ENCODE results near the gene FBXL15.

Gene FBXL15

DNA sequence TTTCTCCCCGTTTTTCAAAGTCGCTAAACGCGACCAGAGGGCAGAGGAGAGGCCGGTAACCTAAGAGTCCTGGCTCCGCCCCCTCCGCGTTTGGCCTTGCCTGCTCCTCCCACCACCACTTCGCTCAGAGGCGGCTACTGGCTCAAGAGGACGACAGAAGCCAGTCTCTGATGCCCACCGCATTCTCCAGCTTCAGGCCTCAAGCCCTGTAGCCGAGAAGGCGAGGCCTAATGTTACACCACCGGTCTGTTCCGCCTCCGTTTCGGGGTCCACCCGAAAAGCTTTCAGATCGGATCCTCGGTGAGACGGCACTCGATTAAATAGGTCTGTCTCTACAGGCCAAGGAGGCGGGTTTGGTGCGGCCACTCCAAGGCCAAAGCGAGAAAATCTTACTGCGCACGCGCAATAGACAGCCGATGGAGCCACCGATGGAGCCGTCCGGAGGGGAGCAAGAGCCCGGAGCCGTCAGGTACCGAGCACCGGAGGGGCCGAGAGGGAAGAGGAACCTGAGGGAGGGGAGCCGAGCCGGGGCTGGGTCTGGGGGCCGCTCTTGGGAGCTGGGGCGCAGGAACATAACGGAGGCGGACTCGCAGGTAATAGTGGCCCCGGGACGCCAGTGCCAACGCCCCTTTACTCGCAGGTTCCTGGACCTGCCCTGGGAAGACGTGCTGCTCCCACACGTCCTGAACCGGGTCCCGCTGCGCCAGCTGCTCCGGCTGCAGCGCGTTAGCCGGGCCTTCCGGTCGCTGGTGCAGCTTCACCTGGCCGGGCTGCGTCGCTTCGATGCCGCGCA lies at the start of gene FBXL15:
Gene FBXL15, plus strand, starts transcription at position 123 of the 793 bp plus-strand sequence. Its CDS starts 294 bp downstream, at position 417.
- DNase-seq, result peak; percentile 98

DNA sequence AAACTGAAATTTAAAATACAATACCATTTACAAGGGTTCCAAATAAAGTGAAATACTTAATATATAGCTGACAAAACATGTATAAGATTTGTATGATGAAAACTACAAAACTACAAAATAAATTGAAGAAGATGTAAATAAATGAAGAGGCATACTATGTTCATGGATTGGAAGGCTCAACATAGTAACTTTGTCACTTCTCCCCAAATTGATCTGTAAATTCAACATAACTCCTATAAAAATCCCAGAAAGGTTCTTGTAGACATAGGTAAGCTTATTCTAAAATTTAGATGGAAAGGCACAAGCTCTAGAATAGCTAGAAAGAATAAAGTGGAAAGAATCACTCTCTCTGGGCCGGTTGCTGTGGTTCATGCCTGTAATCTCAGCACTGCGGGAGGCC lies 49.3 kb upstream of the FBXL15 start:
- no peak for DNase-seq

GRCh38 chr10:102375250-102375649 lies 45.4 kb upstream of the FBXL15 start:
- no peak for DNase-seq

DNA sequence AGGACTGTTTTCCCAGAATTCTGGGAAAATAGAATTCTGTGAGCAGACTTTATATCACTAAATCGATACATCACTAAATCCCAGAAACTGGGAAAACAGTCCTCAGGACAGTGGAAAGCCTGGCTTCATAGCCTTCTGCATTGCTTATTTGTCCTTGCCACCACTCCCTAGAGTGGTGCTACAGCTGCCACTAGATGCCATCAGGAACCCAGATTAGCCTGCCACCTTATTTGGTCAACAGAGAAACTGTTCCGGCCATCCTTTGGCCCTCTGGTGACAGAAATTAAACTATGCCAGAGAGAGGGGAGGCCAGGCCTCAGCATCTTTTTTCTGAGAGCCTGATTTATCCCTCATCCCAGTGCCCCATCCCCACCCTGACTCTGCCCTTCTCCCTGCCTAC lies 44.8 kb upstream of the FBXL15 start:
- DNase-seq, result no peak

GRCh38 chr10:102376901-102377300 lies 43.7 kb upstream of the FBXL15 start:
- DNase-seq, result no peak

GRCh38 chr10:102379383-102379782 lies 41.3 kb upstream of the FBXL15 start:
- no peak for DNase-seq

- DNase-seq, result no peak
Measured at GRCh38 chr10:102381983-102382382, 38.7 kb upstream of the FBXL15 start.

DNA sequence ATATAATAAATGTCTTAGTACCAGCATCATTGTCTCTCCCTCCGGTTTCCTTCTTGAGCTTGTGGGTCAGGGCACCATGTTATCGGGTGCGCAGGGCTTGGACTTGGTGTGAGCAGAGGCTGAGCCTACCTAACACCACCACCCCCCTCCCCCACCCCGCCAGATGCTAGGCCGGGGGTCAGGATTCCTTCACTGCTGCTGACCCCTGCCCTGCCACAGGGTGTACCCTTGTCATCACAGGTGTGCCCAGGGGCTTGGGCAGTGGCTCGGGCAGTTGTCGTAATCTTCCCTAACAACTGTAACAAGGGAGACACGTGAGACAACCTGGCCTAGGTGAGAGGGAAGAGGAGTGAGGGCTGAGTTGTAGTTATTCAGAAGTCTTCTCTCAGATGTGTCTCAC lies 37.8 kb upstream of the FBXL15 start:
- DNase-seq, result no peak

DNA sequence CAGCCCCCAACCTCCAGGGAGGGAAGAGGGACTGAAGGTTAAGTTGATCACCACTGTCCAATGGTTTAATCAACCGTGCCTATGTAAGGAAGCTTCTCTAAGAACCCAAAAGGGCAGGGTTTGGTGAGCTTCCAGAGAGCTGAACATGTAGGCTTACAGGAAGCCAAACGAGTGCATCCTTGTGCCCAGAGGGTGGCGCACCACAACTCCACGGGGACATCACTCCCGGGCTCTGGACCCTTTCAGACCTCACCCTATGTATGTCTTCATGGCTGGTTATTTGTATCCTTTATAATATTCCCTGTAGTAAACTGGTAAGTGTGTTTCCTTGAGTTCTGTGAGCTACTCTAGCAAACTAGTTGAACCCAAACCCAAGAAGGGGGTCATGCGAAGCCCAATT lies 36.6 kb upstream of the FBXL15 start:
- no peak for DNase-seq

GRCh38 chr10:102384606-102385429 lies 35.8 kb upstream of the FBXL15 start:
- no peak for DNase-seq

DNA sequence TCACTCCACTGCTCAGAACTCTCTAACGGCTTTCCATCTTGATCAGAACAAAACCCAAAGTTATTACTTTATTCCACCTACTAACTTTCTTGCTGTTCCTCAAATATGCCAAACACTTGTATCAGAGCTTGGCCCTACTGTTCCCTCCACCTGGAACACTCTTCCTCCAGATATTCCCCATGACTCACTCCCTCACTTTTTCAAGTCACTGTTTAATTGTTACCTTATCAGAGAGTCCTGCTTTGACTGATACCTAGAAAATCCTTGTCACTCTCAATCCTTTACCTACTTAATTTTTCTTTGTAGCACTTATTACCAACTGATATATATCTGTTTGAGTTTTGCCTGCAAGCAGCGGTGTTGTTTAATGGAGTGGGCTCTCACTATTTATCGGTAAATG lies 30.7 kb upstream of the FBXL15 start:
- no peak for DNase-seq

- DNase-seq, result no peak
Measured at GRCh38 chr10:102392306-102392705, 28.3 kb upstream of the FBXL15 start.

DNA sequence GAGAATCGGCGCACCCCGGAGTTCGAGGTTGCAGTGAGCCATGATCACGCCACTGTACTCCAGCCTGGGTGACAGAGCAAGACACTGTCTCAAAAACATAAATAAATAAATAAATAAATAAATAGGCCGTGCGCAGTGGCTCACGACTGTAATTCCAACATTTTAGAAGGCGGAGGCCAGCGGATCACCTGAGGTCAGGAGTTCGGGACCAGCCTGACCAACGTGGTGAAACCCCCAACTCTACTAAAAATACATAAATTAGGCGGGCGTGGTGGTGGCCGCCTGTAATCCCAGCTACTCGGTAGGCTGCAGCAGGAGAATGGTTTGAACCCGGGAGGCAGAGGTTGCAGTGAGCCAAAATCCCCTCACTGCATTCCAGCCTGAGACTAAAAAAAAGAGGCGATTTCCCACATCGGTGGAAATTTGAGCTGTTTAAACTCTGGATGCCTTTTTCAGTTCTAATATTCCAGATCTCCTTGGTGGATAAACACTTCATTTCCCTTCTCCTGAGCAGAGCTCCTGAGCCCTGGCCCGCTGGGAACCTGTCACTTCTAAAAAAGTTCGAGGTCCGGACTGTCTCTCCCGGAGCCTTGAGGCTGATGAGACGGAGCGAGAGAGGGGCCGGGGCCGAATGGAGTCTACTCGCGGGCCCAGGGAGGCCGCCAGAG lies 27.1 kb upstream of the FBXL15 start:
- no peak for DNase-seq

GRCh38 chr10:102394079-102394800 lies 26.4 kb upstream of the FBXL15 start:
- peak; percentile 93 to 95 for DNase-seq

GRCh38 chr10:102394801-102395399 lies 25.7 kb upstream of the FBXL15 start:
- DNase-seq, result peak; percentile 62 to 70

DNA sequence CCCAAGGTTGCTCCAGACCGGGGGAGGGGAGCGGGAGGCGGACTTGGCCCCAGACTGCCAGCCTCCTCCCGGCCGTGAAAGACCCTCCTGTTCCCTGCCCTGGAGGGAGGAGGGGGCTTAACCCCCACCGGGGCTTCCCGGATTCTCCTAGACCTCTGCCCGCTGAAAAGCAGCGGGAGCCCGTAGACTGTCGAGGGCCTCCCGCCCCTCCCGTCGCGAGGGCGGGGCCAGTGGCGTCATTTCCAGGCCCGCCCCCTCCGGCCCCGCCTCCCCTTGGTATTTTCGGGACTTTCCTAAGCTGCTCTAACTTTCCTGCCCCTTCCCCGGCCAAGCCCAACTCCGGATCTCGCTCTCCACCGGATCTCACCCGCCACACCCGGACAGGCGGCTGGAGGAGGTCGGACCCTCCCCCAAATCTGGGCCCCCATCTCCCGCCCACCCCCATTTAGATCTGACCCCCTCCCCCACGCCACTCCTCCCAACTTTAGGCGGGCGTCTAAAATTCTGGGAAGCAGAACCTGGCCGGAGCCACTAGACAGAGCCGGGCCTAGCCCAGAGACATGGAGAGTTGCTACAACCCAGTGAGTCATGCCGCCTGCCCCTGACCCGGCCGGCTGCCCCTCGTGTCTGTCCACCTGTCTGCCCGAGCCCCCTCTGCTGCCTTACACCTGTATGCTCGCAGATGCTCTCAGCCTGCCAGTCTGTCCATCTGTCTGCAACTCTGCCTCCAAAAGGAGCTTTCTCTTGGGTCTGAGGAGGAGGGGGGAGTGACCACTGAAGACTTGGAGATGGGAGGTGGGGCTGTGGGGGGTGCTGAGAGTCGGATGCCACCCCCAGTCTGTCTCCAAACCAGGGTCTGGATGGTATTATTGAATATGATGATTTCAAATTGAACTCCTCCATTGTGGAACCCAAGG lies 25.0 kb upstream of the FBXL15 start, which contains the start of gene NFKB2:
Gene NFKB2, plus strand, starts transcription at position 306 of the 917 bp plus-strand sequence. Its CDS starts 255 bp downstream, at position 561.
- DNase-seq, result peak; percentile 68 to 82

GRCh38 chr10:102396317-102396650 lies 24.4 kb upstream of the FBXL15 start:
- DNase-seq, result no peak

DNA sequence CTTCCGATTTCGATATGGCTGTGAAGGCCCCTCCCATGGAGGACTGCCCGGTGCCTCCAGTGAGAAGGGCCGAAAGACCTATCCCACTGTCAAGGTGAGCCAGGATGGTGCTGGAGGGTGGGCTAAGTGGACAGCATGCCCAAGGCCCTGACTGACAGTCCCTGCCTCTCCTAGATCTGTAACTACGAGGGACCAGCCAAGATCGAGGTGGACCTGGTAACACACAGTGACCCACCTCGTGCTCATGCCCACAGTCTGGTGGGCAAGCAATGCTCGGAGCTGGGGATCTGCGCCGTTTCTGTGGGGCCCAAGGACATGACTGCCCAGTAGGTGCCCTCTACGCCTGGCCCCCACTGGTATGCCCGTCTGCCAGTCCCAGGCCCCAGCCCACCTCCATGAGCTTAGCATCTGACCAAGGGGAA lies 23.9 kb upstream of the FBXL15 start:
- DNase-seq, result no peak

GRCh38 chr10:102397222-102398171 lies 23.1 kb upstream of the FBXL15 start:
- DNase-seq, result no peak
